NT2/D1 (cell line): ENCODE measurements around the gene ITFG1.

Experiments
- SUZ12 ChIP-seq: IDR thresholded peaks from 2 replicates; pipeline ENCODE4 v1.6.1; 2011; ENCODE audit not compliant: insufficient read length, insufficient read depth; ENCODE audit errors: extremely low read depth
- YY1 ChIP-seq: IDR thresholded peaks from 2 replicates; pipeline ENCODE4 v1.6.1; 2011; ENCODE audit not compliant: insufficient read length, insufficient read depth
- ZNF274 ChIP-seq: IDR thresholded peaks from 2 replicates; pipeline ENCODE4 v1.6.1; 2011; ENCODE audit warnings: mild to moderate bottlenecking, low read depth, low read length

- TF ChIP-seq YY1 (no peak), ZNF274 (no peak), SUZ12 (no peak)
Measured at GRCh38 chr16:47276522-47276921, 184.3 kb downstream of the ITFG1 start.
